Stimulated activated CD8-positive, alpha-beta memory T cell treated with anti-CD3 and anti-CD28 coated beads, Interleukin-15, amount 100 ng/mL, for 1 hour (primary cell): Measurements from ENCODE around the gene ANK2.
A peak's percentile ranks its signal among the peaks of the same experiment; 100 is the strongest.

Source experiments
- DNase-seq: peaks from one replicate; pipeline ENCODE4 v3.0.0-alpha.2; 2020; ENCODE audit warnings: low read depth

ANK2 gene

GRCh38 chr4:113347245-113347644 lies 297.8 kb downstream of the ANK2 start:
- no peak for DNase-seq

- DNase-seq, result no peak
Observed at GRCh38 chr4:113349430-113349829, 300.0 kb downstream of the ANK2 start.

- no peak for DNase-seq
Observed at GRCh38 chr4:113350576-113350975, 301.1 kb downstream of the ANK2 start.

GRCh38 chr4:113355550-113356371 lies 306.3 kb downstream of the ANK2 start:
- peak; percentile 35 for DNase-seq

- DNase-seq, result no peak
Observed at GRCh38 chr4:113356453-113356852, 307.0 kb downstream of the ANK2 start.

- no peak for DNase-seq
Observed at GRCh38 chr4:113358784-113359183, 309.3 kb downstream of the ANK2 start.

- DNase-seq, result no peak
Observed at GRCh38 chr4:113365377-113365776, 315.9 kb downstream of the ANK2 start.

GRCh38 chr4:113368056-113368455 lies 318.6 kb downstream of the ANK2 start:
- DNase-seq, result no peak

GRCh38 chr4:113371111-113371510 lies 321.7 kb downstream of the ANK2 start:
- DNase-seq, result no peak

GRCh38 chr4:113375964-113376666 lies 326.7 kb downstream of the ANK2 start:
- DNase-seq, result no peak

- no peak for DNase-seq
Observed at GRCh38 chr4:113378836-113379235, 329.4 kb downstream of the ANK2 start.

GRCh38 chr4:113382704-113383103 lies 333.3 kb downstream of the ANK2 start:
- DNase-seq, result no peak

- DNase-seq, result no peak
Observed at GRCh38 chr4:113383111-113383785, 333.8 kb downstream of the ANK2 start.

GRCh38 chr4:113384600-113384999 lies 335.1 kb downstream of the ANK2 start:
- DNase-seq, result no peak

GRCh38 chr4:113385281-113385899 lies 335.9 kb downstream of the ANK2 start:
- DNase-seq, result no peak

- no peak for DNase-seq
Observed at GRCh38 chr4:113389160-113389559, 339.7 kb downstream of the ANK2 start.

- no peak for DNase-seq
Observed at GRCh38 chr4:113390850-113391249, 341.4 kb downstream of the ANK2 start.

- DNase-seq, result no peak
Observed at GRCh38 chr4:113394108-113394729, 344.8 kb downstream of the ANK2 start.

GRCh38 chr4:113394730-113395530 lies 345.5 kb downstream of the ANK2 start:
- DNase-seq, result peak; percentile 13

- no peak for DNase-seq
Observed at GRCh38 chr4:113397114-113397701, 347.8 kb downstream of the ANK2 start.
